ENCODE data around the gene TBKBP1.

The TBKBP1 gene

DNA sequence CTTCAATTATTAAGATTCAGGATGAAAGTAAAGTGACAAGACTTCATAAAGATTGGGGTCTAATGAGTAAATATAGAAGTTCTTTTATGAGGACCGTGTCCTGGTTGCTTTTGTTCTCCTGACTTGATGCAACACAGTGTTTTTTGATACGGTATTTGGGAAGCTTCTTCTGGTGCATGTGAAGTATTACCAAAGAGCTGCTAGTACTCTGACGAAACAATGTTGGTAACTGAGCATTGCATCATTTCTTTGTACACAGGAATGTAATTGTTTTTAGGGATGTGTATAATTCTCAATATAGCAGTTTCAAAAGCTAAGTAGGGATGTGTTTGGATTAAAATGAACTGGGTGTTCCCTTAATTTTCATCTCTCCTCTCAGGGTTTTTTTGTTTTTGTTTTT, 28.3 kb upstream of the TBKBP1 start:
- H3K4me3 ChIP-seq (ENCODE audit: low read depth, low read length): no peak overlapping the region
- TF ChIP-seq, protein P1, sequence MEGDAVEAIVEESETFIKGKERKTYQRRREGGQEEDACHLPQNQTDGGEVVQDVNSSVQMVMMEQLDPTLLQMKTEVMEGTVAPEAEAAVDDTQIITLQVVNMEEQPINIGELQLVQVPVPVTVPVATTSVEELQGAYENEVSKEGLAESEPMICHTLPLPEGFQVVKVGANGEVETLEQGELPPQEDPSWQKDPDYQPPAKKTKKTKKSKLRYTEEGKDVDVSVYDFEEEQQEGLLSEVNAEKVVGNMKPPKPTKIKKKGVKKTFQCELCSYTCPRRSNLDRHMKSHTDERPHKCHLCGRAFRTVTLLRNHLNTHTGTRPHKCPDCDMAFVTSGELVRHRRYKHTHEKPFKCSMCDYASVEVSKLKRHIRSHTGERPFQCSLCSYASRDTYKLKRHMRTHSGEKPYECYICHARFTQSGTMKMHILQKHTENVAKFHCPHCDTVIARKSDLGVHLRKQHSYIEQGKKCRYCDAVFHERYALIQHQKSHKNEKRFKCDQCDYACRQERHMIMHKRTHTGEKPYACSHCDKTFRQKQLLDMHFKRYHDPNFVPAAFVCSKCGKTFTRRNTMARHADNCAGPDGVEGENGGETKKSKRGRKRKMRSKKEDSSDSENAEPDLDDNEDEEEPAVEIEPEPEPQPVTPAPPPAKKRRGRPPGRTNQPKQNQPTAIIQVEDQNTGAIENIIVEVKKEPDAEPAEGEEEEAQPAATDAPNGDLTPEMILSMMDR (IDR thresholded peaks at IDR 0.05; ENCODE audit: low read depth, low read length): no peak

GRCh38 chr17:47669081-47669480, 24.9 kb upstream of the TBKBP1 start:
- TF ChIP-seq, protein P1 (IDR thresholded peaks at IDR 0.05; ENCODE audit: low read depth, low read length): no peak
- no peak overlapping the region for H3K4me3 ChIP-seq (ENCODE audit: low read depth, low read length)

GRCh38 chr17:47670064-47670463, 23.9 kb upstream of the TBKBP1 start:
- no peak overlapping the region for H3K4me3 ChIP-seq (ENCODE audit: low read depth, low read length)
- TF ChIP-seq, protein P1 (IDR thresholded peaks at IDR 0.05; ENCODE audit: low read depth, low read length): no peak

- no peak overlapping the region for H3K4me3 ChIP-seq (ENCODE audit: low read depth, low read length)
- TF ChIP-seq, protein P1 (IDR thresholded peaks at IDR 0.05; ENCODE audit: low read depth, low read length): no peak
These were observed 19.5 kb upstream of the TBKBP1 start for GRCh38 chr17:47674499-47674898.

DNA sequence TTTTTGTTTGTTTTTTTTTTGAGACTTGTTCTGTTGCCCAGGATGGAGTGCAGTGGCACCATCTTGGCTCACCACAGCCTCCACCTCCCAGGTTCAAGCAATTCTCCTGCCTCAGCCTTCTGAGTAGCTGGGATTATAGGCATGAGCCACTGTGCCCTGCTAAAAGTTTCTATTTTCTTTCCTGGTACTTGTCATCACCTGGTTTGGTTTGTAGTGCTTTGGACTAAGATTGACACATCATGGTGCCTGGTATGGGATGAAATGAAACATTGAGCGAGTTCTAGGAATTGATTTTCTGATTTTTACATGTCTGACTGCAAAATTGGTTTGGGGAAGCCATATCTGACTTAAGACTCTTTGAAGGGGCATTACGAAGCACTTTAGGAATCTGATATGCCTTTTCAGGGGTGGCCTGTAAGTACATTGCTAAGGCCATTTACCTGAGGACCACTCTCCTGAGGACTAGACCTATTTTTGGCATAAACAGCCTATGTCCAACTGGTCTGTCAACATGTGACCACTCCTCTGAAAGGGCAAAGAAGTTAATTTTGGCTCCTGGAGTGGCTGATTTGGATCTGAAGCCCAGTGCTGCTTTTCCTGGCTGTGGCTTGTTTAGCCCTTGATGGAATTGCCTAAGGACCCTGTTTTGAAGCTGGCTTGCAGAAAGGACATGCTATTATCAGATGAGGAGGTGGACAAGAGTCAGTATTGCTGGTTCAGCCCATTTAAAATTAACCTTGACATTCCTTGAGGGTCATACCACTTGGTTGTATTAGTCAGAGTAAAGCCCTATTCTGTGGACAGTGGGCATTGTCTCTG, 18.4 kb upstream of the TBKBP1 start:
- TF ChIP-seq, protein P1 (IDR thresholded peaks at IDR 0.05; ENCODE audit: low read depth, low read length): no peak

DNA sequence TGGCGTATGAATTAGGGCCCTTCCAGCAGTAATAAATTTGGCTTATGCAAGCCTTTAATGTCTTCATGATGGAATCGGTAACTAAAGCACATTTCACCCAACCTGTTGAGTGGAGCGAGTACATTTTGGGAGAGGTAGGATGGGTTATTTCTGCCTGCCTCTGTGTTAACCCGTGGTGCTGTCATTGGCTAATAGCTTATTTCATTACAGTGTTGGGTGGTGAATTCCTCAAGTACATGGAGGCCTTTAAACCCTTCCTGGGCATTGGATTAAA, 17.8 kb upstream of the TBKBP1 start:
- H3K4me3 ChIP-seq (ENCODE audit: low read depth, low read length): no peak overlapping the region
- TF ChIP-seq, protein P1 (IDR thresholded peaks at IDR 0.05; ENCODE audit: low read depth, low read length): no peak

More for the DNA sequence above, 18.4 kb upstream of the TBKBP1 start:
- H3K4me3 ChIP-seq (ENCODE audit: low read depth, low read length): no peak overlapping the region

- TF ChIP-seq, protein P1 (IDR thresholded peaks at IDR 0.05; ENCODE audit: low read depth, low read length): no peak
- H3K4me3 ChIP-seq (ENCODE audit: low read depth, low read length): no peak overlapping the region
These were observed 17.3 kb upstream of the TBKBP1 start for GRCh38 chr17:47676510-47677165.
